ENCODE data around the gene PGAM4.
"Not testable (repeated sequence)": the region's sequence is repeated elsewhere in the genome, so short reads cannot be mapped to it uniquely, and the experiment has no call there.

The PGAM4 gene

DNA sequence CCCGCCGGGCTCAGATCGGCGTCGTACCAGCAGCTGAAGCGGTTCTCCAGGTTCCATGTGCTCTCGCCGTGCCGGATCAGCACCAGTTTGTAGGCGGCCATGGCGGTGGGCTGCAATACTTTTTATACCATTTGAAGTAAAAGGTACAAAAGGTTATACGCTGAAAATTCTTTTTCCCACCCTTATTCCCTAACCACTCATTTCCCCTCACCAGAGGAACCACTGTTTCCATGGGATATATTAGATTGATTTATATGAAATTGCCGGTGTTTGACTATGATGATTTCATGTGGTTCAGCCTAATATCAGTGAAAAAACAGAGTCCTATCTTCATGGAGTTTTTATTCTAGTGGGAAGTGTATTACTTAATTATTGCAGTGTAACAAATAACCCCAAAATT lies at the start of gene PGAM4:
TSS of gene PGAM4 (minus strand) at position 101 of the 400 bp plus-strand sequence. CDS start at position 101, 0 bp downstream.
- no peak for DNase-seq

DNA sequence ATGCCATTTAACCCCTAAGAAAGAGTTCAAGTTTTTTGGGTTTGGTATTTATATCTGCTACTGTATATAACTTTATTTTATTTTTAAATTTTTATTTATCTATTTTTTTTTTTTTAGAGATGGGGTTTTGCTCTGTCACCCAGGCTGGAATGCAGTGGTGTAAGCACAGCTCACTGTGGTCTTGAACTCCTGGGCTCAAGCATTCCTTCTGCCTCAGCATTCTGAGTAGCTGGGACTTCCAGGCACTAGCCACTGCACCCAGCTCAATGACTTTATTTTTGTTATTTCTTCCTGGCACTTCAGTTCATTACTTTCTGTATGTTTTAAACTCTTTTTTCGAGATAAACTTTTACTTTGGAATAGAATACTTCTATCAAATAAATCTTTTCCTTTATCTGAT lies 42.4 kb upstream of the PGAM4 start:
- DNase-seq, result no peak

DNA sequence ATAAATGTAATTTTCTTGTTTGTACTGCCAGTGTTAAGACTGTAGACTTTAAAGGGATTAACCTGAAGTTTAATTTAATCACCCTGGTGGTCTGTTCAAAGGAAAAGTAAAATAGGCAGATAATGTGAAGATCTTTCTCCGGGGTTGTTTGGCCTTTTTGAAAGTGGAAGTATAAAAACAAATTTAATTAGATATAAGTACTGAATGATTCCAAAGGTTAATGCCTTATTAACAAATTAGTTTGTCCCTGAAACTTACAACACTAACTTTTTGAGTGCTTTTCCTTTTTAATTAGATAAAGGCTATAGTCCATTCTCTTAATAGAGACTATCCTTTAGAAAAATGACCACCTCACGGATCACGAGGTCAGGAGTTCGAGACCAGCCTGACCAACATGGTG lies 10.4 kb upstream of the PGAM4 start:
- no peak for DNase-seq

DNA sequence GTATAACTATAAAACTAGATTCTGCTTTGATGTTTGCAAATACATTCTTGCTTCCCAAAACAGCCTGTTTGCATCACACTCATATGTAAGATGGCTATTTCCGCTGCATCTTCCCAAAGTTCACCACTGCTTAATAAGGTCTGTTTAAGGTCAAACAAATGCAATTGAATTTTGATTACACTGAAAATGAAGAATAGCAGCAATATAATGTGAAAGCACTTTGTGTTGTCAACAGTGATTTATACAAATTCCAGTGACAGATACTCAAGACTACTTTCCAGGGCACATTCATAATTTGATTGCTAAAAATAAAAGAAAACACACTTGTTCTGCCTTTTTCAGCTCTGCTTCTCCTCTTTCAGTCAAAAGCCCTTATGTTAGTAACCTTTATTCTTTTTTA lies 8.1 kb upstream of the PGAM4 start:
- DNase-seq, result no peak

GRCh38 chrX:77977095-77977494 lies 7.7 kb upstream of the PGAM4 start:
- no peak for DNase-seq

- no peak for DNase-seq
These were observed 6.3 kb upstream of the PGAM4 start for GRCh38 chrX:77975755-77976154.

GRCh38 chrX:77967631-77968030 lies 1.8 kb downstream of the PGAM4 start:
- DNase-seq, result no peak

DNA sequence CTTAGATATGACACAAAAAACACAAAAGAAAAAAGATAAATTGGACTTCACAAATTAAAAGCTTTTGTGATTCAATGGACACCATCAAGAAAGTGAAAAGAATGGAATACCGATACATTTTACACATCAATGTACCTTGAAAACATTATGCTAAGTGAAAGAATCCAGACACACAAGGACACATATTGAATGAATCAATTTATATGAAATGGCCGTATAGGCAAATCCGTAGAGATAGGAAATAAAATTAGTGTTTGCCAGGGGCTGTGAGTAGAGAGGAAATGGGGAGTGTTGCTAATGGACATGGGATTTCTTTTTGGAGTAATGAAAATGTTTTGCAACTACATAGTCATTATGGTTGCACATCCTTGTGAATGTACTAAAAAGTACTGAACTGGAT lies 3.1 kb downstream of the PGAM4 start:
- DNase-seq, result no peak

DNA sequence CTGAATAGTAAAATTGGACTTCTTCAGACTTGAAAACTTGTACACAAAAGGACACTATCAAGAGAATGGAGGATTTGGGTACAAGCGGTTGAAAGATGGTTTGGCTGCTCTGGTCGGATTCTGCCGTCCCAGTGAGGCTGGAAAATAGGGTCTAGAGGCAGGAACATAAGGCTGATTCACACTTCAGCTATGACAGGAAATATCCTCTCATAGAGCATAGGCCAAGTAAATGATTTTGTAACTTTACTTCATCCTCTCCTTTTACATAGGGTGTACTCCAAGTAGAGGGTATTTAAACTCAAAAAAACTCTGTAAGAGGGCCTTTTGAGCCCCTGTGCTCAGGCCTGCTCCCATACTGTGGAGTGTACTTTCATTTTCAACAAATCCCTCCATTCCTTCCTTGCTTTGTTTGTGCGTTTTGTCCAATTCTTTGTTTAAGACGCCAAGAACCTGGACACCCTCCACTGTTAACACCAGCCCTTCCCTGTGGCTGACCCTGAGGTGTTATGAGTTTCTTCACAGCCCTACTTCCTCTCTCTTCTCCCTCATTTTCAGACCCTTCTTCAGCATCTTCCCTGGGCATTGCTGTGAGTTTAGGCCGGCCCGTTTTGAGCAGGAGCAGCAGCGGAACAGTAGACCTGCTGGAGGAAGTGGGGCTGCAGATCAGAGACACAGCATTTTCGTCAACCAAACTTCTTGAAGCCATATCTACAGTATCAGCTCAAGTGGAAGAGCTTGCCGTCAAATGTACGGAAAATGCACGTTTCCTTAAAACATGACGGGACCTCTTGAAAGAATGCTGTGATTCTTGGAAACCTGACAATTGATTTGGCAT lies 7.2 kb downstream of the PGAM4 start:
- DNase-seq, result no peak

DNA sequence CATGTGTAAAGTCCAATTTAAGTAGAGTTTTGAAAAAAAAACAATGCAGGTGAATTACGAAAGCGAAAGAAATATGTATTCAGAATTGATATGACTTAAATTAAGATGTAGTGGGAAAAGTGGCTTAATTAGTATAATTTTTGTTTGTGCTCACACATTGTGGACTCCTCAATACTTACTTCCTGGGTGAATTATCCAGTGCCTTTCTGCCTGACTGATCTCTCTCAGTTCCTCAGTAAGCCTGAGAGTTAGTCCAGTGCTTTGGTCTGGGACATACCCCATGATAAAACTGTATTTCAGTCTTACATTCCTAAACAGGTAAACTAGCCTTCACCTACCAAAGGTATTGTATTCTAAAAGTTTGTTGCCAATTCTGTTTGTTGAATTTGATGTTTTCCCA lies 8.4 kb downstream of the PGAM4 start:
- DNase-seq, result no peak

DNA sequence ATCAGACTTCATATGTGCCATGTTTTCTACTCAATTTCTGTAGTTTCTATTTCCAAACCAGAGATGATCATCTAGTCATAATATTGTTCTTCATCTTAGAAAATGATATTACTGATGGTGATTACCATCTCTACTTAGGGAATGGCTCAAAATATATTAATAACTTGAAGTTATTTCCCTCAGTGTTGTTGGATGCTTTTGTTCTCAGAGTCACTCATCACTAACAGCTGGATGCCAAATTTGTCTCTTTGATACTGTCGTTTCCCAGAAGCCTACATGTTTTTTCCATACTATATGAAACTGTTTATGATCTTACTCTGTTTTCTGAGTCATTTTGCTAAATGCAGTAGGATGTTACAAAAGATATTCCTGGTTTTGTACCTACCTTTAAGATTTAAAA lies 8.9 kb downstream of the PGAM4 start:
- DNase-seq, result no peak

GRCh38 chrX:77953708-77954107 lies 15.7 kb downstream of the PGAM4 start:
- no peak for DNase-seq

DNA sequence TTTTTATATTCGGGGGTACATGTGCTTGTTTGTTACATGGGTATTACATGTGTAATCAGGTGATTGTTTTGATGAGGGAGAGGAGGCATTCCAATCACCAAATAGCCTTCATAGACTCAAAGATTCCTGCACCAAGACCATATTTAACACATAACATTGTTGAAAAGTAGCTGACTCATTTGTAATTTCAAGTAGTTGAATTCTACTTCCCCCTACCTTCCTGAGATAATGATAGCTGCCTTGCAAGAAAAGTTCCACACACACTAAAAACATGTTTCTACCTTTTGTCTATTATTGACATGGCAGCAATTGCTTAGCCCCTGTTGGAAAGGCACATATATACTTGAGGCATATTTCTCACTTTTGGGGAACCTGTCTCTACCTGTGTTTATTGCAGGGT lies 16.1 kb downstream of the PGAM4 start:
- DNase-seq, result no peak

- DNase-seq, result no peak
These were observed 17.3 kb downstream of the PGAM4 start for GRCh38 chrX:77952173-77952572.

GRCh38 chrX:77949840-77950239 lies 19.6 kb downstream of the PGAM4 start:
- DNase-seq, result no peak

DNA sequence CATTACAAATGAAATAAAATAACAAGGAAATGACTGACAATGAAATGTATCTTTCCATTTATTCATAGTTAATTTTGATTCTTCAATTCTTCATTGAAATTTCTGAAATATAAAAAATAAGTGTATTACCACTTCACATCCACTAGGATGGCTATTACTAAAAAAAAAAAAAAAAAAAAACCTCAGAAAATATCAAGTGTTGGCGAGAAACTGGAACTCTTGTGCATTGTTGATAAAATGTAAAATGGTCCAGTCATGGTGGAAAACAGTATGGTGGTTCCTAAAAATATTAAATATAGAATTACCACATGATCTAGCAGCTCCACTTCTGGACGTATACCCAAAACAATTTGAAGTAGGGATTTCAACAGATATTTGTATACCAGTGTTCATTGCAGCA lies 22.9 kb downstream of the PGAM4 start:
- no peak for DNase-seq

DNA sequence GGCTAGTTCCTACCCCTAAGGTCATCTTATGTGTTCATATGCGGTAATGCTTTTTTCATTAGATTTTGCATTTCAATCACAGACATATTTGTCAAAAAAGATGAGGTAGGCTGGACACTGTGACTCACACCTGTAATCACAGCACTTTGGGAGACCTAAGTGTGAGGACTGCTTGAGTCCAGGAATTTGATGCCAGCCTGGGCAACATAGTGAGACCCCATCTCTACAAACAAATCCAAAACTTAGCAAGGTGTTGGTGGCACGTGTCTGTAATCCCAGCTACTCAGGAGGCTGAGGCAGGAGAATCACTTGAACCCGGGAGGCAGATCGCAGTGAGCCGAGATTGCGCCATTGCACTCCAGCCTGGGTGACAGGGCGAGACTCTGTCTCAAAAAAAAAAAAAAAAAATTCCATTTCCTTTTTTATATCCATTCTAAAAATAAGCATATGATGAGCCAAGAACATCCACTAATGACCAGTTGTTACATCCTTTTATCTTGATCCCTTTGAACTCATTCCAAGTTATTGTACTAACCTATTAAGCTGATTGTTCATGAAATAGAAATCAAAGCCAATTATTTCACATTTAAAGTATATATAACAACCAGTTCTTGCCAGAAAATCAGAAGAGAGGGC lies 23.4 kb downstream of the PGAM4 start:
- DNase-seq, result no peak

- DNase-seq, result not testable (repeated sequence)
These were observed 24.4 kb downstream of the PGAM4 start for GRCh38 chrX:77945031-77945430.

GRCh38 chrX:77938083-77938680 lies 31.3 kb downstream of the PGAM4 start:
- DNase-seq, result no peak

DNA sequence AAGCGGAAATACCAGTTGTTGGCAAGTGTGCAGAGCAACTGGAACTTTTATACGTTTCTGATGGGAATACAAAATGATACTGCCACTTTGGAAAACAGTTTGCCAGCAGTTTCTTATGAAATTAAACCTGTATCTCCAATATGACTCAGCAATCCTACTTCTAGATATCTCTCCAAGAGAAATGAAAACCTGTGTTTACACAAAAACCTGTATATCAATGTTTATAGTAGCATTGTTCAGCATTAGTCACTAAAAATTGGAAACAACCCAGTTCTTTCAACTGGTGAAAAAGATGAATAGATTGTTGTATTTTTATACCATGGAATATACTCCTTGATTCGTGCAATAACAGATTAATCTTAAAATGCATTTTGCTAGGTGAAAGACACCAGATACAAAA lies 32.1 kb downstream of the PGAM4 start:
- DNase-seq, result no peak

- no peak for DNase-seq
These were observed 33.1 kb downstream of the PGAM4 start for GRCh38 chrX:77936299-77936698.

- DNase-seq, result no peak
These were observed 33.6 kb downstream of the PGAM4 start for GRCh38 chrX:77935886-77936285.

GRCh38 chrX:77930581-77930980 lies 38.9 kb downstream of the PGAM4 start:
- no peak for DNase-seq

DNA sequence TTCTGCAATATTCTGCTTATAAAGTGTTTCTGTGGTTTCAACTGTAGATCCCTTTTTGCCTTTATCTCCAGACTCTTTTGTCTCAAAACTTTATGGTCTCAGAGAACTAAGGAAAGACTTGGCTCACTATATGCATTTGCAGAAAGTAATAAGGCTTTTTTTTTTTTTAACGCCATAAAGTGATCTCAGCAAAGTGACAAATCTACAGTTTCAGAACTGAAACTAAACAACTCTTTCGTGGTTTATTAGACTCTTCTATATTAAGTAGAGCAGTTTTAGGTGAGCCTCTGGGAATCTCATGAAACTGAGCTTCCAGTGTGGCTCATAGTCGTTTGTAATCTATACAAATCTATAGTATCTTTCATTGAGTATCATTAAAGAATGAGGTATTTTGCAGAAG lies 43.7 kb downstream of the PGAM4 start:
- no peak for DNase-seq
